ENCODE results near the gene NRG3.
"Not testable (repeated sequence)": the region's sequence is repeated elsewhere in the genome, so short reads cannot be mapped to it uniquely, and the experiment has no call there.

The NRG3 gene

DNA sequence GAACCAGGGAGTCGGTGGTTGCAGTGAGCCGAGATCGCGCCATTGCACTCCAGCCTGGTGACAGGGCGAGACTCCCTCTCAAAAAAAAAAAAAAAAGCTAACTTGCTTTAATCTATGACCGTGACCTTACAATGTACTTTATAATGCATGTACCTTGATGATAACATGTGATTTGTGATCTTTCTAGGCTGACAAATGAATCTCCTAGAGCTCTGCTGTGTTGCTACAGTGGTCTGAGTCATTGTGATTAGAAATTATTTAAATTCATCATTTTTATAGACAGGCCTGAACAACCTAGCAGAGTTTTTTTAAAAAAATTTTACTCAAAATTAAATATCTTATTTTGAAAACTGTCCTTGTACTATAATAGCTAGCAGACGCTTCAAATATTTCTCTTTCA is 722.8 kb downstream of the NRG3 start:
- no peak for DNase-seq

DNA sequence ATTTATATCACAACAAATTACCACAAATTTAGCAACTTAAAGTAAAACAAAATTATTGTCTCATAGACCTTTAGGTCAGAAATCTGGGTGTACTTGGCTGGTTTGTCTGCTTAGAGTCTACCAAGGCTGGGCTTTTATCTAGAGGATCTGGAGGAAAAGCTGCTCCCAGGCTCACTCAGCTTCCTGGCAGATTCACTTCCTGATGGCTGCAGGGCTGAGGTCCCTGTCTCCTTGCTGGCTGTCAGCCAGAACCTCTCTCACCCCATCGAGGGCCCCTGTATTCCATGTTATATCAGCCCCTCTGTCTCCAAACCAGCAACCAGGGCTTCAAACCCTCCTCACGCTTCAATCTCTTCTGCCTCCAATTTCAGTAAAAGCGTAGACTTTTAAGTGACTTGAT is 734.9 kb downstream of the NRG3 start:
- DNase-seq = no peak

DNA sequence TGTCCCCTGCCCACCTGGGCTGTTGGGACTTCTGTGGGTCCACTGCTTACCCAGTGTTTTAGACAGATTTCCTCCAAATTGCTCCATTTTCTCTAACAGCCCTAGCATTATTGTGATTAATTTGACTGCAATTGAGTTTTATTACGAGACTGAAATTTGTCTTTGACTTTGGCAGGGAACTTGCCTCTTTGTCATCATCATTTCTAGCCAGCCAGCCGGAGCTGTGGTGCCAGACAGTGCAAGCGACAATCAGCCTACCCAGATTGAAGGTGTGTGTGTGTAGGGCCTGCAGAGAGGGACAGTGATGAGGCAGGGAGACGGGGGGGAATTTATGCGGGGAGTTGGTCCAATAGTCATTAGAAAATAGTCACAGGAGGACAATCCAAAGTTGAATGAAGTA is 743.0 kb downstream of the NRG3 start:
- DNase-seq = no peak

DNA sequence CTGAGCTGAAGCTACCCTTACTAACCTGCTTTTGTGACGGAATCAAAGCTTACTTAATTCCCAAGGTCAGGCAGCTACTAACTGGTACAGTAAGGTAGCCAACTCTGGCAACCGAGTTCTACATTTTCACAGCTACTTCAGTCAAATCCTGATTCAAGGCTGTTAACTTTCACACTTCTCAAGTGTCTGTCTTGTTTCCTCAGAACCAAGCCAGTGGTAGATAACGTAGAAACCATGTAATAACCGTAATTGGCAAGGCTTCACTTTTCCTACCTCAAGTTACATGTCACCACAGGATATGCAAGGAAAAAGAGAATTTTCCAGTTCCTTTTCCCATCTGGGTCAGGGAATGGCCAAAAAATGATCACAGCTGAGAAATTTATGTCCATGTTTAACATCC is 746.7 kb downstream of the NRG3 start:
- DNase-seq = no peak

DNA sequence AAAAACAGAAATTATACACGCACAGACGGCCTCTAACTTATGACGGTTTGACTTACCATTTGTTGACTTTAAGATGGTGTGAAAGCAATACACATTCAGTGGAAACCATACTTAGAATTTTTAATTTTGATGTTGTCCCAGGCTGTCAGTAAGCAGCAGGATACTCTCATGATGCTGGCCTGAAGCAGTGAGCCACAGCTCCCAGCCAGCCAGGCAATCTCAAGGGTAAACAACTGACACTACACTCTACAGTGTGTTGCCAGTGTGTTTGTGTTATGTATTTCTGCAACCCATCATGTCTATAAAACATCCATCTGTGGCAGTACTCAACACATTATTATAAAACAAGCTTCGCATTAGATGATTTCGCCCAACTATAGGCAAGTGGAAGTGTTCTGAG is 747.5 kb downstream of the NRG3 start:
- DNase-seq = no peak

DNA sequence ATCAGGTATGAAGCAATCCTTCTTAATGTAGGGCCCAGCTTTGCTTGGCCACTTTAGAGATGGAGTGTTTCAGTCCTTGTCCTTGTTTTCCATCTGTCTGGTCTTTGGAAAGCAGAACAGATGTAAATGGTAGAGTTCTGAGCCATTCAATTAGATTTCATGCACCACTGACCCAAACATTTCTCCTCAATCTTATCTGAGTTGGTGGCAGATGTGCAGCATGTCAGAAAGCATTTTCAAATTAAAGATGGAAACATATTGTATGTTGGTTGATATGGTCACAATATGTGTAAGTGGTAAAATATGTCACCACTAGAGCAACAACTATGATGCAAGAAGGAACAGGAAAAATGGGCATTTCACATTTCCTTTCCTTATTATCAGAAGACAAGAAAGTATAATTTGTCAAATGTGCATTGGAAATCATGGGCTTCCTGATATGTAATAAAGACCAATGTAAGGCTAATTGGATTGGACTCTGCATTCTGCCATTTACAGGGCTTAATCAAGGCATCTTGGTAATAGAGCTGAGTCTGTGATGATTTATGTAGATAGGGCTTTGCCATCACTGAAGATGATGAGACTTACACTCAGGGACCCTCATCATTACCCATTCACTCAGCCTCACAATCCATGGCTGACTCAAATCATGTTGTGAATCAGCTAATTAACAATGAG is 750.7 kb downstream of the NRG3 start:
- DNase-seq = no peak

DNA sequence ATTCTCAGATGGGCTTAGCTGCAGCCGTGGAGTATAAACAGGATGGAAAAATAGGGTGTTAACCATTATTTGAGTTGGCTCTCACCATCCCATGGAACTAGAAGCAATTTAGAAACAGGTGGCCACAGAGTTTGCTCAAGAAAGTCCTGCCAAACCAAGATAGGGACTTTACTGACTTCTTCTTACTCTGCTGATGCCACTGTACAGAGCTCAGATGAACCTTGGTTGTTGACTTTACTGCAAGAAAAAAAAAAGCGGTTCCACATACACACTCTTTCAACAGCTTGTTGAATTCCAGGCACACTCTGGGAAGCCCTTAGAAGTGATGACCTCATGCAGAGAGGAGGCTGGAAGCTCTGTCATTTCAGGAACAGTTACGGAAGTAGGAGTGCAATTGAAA is 753.4 kb downstream of the NRG3 start:
- no peak for DNase-seq

DNA sequence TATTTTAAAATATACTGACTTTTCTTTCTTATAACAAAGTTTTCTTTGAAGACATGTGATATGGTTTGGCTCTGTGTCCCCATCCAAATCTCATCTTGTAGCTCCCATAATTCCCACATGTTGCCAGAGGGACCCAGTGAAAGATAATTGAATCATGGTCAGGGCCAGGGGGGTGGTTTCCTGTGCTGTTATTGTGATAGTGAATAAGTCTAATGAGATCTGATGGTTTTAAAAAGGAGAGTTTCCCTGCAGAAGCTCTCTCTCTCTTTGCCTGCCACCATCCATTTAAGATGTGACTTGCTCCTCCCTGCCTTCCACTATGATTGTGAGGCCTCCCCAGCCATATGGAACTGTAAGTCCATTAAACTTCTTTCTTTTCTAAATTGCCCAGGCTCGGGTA is 768.1 kb downstream of the NRG3 start:
- DNase-seq = no peak

DNA sequence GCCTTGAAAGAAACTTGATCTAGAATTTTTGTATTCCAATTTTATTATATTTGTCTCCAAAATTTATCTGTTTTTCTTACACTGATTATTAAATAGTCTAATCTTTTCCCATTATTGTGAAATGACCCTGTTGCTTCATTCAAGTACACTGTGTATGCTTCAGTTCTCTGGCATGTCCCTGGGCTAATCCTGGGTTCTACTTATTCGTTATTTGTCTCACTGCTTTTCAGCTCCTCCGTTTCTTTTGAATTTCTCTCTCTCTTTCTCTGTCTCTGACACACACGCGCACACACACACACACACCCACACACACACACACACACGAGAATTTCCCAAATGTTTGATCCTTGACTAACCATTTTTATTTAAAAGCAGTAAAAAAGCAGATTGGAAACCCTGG is 768.6 kb downstream of the NRG3 start:
- no peak for DNase-seq

DNA sequence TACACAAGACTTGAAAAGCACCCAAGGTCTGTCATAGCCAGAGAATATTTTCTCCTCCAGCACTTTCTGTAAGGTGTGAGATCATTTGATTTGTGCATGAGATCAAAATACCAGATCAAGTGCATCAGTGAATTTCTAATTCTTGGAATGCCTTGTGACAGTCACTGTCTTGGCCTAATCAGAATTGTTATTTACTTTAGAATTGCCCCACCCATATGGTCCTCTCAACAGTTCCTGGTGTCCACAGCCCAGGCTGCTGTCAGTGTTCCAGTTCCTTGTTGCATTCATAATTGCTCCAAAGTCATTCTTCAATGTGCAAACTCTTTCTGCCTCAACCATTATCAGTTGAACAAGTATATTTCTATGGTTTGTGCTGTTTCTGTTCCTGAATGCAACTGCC is 770.2 kb downstream of the NRG3 start:
- no peak for DNase-seq

DNA sequence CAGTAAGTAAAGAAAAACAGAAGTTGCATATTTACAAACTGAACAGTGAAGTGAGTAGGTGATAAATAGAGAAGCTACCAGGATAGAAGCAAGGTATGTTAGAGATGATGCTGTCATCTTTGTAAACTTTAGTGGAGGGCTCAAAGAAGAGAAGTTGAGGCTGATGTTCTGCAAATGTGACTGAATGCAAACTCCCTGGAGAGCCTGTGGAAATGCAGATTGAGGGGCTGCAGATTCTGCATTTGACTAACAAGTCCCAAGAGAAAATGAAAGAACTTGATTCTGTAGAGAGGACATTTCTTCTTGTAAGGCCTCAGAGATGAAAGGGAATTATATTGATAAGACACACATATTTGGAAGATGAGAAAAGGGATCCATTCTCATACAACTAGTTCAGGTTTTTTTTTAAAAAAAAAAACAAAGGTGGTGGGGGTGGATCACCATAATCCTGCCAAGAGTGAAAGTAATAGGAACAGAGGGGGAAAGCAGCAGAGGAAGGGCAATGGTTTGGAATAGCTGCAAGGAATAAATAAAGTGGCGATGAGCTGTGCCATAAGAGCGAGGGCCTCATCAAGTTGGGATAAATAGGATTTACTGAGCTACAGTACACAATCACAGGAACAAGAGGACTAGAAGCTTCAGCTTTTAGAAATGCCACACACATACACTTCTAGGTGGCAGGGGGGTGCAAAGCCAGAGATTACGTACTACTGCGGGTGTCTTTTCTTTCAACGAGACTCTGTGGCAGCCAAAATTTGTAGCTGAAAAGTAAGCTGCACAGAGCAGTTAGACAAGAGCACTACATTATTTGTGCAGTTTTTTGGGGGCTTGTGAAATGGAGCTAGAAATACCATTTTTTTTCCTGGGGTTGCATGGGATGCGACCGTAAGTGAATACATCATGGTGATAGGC is 778.5 kb downstream of the NRG3 start:
- peak in 2 of 14 donors; percentile 1 for DNase-seq

DNA sequence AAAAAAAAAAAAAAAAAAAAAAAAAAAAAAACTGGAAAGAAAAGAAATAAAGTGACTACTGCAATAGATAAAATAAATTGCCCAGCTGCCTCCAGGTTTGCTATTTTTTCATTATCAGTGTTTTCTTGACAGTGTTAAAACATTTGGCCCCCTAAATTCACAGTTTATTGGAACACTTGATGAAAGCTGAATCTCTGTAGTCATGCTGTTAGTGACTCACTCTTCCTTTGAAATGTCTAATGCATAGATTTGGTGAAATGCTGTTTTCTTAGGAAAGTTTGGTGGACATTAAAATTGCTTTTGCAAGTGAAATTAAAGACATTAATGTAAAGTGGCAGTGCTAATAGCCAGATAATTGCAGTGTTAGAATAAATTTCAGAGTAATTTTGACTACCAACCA is 785.2 kb downstream of the NRG3 start:
- no peak for DNase-seq

DNA sequence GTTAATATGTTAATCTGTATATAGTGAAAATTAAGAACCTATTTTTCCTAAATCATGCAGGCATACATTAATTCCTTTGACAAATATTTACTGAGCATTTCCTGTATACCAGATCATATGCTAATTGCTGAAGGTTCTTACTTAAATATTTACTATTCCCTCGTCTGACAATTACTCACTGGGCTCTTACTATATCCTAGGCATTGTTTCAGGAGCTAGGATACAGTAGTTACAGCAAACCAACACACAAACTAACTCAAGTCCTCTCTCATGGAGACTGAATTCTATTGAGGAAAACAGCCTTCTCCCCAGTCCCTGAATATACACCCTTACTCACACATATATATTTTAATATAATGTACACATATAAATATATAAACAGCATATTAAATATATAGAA is 786.0 kb downstream of the NRG3 start:
- no peak for DNase-seq

DNA sequence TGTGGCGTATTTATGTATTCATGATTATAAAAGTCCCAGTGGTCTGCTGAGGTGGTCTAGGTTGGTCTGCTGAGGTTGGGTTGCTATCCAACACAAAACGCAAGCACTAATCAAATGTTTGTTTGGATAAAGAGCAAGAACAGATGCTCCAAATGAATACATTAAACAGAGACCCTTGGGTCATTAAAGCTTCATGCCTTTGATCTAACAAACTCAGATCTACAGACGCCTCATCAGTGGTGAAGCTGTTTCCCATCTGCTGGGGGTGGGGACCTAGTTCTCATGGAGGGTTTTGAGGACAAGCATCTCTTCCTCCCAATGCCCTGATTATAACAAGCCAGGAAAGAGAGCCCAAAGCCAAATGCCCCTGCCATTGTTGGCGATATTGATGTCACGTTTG is 786.7 kb downstream of the NRG3 start:
- no peak for DNase-seq

DNA sequence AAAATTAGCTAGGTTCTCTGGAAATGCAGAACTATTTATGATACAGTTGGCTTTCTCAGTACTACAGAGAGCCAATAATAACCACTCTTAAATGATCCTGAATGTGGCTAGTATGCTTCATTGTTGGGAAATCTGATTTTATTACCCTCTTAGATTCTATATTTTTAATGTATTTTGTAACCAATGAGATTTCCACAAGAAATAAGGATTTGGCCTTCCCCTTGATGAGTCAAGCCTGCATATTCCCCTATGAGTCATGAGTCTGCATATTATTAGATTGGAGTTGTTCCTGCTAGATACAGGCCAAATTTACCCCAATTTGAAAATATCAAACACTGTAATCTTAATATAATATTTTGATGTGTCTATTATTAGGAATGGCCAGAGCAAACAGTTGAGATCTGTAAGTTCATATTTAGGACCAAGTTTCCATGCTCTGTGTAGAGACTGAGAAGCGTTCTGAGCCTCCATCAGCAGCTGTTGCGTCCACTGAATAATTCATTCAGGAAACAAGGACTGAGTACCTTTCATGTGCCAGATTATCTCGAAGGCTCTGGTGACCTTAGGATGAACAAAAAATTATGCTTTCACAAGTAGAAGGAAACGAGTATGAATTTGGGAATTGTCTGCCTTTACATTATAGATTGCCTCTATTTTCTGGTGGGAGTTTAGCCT is 793.4 kb downstream of the NRG3 start:
- no peak for DNase-seq

DNA sequence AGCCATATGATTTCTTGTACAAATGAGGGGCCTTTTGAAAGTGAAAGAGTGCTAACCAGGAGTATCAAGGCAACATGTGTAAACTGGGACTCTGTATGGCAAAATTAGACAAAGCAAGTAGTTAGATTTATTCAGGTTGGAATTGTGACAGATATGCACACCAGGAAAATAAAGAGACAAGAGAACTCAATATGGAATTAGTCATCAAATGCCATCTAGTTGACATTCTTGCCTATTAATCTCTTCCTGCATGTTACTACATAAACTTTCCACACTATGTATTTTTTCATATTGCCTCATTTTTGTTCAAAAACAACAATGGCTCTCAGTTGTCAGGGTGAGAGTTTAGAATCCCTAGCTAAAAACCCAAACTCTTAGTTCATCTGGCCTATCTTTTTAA is 799.0 kb downstream of the NRG3 start:
- no peak for DNase-seq

DNA sequence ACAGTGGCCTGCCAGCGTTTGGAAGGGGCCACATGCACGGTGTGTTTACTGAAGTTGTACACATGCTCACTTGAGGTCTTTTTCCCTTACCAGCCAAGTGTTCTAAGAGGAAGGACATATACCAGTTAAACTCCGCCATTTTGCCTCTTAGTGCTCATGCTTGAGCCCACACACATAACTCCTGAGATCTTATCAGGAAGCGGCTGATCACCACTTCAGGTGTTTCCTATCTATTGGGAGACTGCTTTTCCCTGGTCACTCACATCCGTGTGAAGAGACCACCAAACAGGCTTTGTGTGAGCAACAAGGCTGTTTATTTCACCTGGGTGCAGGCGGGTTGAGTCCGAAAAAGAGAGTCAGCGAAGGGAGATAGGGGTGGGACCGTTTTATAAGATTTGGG is 802.9 kb downstream of the NRG3 start:
- not testable (repeated sequence) for DNase-seq

DNA sequence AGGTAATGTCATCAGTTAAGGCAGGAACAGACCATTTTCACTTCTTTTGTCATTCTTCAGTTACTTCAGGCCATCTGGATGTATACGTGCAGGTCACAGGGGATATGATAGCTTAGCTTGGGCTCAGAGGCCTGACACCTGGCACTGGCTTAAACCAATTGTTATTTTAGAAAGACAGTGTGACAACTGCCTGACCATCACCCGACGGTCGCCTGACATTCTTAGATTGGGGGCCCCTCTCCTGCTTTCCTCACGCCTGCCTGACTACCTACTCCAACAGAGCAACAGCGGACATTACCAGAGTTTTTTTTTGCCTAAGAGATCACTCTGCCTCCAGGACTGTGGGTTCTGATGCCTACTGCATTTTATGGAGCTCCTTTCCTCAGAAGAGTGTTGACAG is 803.5 kb downstream of the NRG3 start:
- not testable (repeated sequence) for DNase-seq

DNA sequence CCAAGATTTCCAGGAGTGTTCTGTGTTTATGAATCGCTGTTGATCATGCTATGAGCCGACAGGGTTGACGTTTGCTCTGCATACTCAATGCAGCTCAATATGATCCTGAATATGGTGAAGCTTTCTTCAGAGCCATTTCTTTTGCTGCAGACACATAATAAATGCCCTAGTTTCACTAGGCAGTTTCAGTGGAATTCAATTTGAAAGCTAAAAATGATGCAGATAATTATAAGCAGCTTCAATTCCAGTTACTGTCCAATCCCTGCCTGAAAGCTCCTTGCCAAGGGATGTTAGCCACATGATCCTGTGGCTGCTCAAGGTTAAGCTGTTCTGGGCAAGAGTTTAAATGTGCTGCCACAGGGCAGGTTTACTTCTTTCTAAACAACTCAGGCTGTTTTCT is 805.6 kb downstream of the NRG3 start:
- no peak for DNase-seq

DNA sequence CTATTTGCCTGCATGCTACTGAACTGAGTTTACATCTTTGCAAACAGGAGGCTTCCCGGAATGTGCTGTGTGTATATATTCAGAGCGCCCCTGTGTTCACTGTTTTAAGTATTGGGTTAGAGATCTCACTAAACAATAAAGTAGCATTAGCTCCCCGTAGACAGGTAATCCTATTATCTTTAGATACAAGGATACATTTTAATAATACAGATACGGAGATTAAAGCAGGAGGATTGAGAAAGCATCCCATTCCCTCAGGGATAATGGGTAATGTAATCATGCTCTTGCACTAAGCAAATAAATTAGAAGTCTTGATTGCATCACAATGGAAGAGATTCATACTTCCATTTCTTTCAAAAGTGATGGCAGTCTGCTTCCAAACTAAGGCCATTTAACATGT is 809.0 kb downstream of the NRG3 start:
- no peak for DNase-seq

DNA sequence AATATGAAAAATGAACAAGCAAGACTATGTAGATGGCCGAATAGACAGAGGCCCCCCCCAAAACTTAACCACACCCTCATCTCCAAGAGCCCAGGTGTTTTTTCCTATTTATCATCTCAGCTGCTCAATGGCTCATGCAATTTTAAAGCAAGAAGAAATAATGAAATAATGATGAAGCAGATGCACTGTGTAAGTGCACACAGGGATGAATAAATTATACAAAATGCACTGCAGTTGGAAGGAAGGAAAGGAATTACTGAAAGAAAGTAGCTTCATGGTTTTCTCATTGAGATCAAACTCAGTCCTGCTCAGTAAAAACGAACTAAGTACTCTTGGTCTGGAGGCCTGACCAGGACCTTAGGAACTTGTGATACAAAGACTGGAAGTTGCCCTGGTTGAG is 810.1 kb downstream of the NRG3 start:
- no peak for DNase-seq

DNA sequence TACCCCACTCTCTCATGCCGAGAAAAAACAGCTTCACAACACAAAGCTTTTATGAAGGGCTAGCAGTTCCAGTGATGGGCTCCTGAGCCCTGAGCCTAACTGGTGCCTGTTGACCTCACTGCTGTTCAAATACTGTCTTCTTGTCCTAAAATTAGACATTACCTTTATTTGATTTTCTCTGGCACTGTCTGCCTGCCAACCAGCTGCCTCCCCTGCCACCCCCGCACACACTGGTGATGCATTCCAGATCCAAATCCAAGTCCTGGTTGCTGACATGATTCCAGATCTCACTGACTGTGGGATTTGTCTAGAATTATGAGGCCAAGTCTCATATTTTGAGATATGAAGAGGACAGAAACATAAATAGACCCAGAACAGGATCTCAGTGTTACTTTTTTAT is 816.2 kb downstream of the NRG3 start:
- DNase-seq = no peak

DNA sequence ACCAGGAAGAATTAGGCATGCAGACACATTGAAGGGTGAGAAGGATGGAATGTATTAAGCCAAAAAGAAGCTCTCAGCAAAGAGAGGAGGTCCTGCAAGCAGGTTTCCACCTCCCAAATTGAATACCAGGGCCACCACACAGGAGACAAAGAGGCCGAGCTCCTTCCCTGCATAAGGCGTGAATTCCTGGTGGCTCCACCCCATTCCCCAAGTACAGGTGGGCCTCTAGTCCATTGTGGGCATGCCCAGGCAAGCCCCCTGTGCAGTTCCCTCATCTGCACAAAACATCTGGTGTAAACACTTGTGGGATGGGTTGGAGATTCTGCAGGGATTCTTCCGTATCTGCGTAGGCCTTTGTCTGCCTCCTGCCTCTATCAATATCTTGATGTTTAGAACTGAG is 817.5 kb downstream of the NRG3 start:
- DNase-seq = no peak

DNA sequence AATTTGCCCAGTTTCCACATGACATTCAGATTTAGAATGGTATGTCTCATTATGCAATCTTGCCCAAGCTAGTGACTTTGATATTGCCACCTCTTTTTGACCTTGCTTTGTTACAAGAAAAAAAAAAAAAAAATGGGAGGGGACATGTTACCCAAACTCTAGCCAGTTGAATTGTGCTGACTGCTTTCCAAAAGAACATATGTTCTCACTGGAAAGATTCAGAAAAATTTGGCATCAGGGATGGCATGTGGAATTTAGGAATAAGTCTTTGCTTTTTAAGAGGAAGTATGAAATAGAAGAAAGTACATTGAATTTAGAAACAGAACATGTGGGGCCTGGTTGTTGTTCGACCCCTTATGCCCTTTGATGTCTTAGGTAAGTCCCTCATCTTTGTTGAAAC is 846.8 kb downstream of the NRG3 start:
- no peak for DNase-seq

All from C1 segment of cervical spinal cord (tissue), 14 donors.